HG03565 (cell line): ENCODE results near the gene SNAPC2.
"Not testable (repeated sequence)": the region's sequence is repeated elsewhere in the genome, so short reads cannot be mapped to it uniquely, and the experiment has no call there.

Experiments
- ATAC-seq: cut with Tn5 transposase; IDR thresholded peaks from one replicate; pipeline ENCODE4 v1.9.1; 2021; ENCODE audit warnings: mild to moderate bottlenecking, moderate library complexity; ENCODE audit not compliant: unreplicated experiment

SNAPC2 gene

GRCh38 chr19:7921302-7921966 is 1.3 kb downstream of the SNAPC2 start:
- no peak for ATAC-seq

- no peak for ATAC-seq
Observed at GRCh38 chr19:7921967-7922835, 2.1 kb downstream of the SNAPC2 start.

- no peak for ATAC-seq
Observed at GRCh38 chr19:7922836-7923195, 2.7 kb downstream of the SNAPC2 start.

GRCh38 chr19:7923295-7924191 is 3.4 kb downstream of the SNAPC2 start:
- no peak for ATAC-seq

- ATAC-seq, result no peak
Observed at GRCh38 chr19:7924241-7924640, 4.1 kb downstream of the SNAPC2 start.

GRCh38 chr19:7924651-7925170 is 4.6 kb downstream of the SNAPC2 start:
- no peak for ATAC-seq

- ATAC-seq, result no peak
Observed at GRCh38 chr19:7925171-7925851, 5.2 kb downstream of the SNAPC2 start.

- no peak for ATAC-seq
Observed at GRCh38 chr19:7926021-7926726, 6.0 kb downstream of the SNAPC2 start, which contains the start of gene CTXN1. CTXN1 (minus strand) TSS chr19:7926135; CDS start chr19:7925538, 597 bp downstream.

GRCh38 chr19:7926727-7927604 is 6.8 kb downstream of the SNAPC2 start:
- no peak for ATAC-seq

GRCh38 chr19:7927605-7928333 is 7.6 kb downstream of the SNAPC2 start:
- no peak for ATAC-seq

- ATAC-seq, result no peak
Observed at GRCh38 chr19:7928334-7928706, 8.2 kb downstream of the SNAPC2 start.

- no peak for ATAC-seq
Observed at GRCh38 chr19:7928741-7929701, 8.9 kb downstream of the SNAPC2 start.

GRCh38 chr19:7930030-7930429 is 9.9 kb downstream of the SNAPC2 start:
- ATAC-seq, result not testable (repeated sequence)

GRCh38 chr19:7930765-7931164 is 10.6 kb downstream of the SNAPC2 start:
- no peak for ATAC-seq

GRCh38 chr19:7931221-7932061 is 11.3 kb downstream of the SNAPC2 start:
- no peak for ATAC-seq

GRCh38 chr19:7932276-7932929 is 12.3 kb downstream of the SNAPC2 start:
- ATAC-seq, result no peak
